Stimulated activated CD4-positive, alpha-beta T cell treated with anti-CD3 and anti-CD28 coated beads, Interleukin-4, amount 100 ng/mL, for 24 hours (primary cell): ENCODE measurements around the gene SSH3.

Source experiments
- DNase-seq: peaks from one replicate; pipeline ENCODE4 v3.0.0-alpha.2; 2020

The SSH3 gene

DNA sequence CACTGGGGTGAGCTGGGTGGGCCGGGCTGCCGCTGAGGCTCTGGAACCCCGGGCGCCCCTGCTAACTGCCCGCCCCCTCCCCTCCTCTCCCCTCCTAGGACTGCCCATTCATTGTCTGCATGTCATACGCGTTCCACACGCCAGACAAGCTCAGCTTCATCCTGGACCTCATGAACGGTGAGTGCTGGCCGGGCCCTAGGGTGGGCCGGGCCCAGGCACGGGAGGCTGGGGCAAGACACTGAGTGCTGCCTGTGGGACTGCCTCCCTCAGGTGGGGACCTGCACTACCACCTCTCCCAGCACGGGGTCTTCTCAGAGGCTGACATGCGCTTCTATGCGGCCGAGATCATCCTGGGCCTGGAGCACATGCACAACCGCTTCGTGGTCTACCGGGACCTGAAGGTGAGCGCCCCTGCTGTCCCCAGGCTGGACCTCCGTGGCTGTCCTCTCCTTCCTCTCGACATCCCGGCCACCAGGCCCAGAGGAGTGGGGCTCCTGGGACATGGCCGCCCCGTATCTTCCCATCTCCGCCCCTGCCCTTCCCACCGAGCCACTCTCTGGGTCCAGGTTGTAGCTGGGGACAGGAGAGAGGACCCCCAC lies 21.7 kb upstream of the SSH3 start:
- DNase-seq, result no peak

DNA sequence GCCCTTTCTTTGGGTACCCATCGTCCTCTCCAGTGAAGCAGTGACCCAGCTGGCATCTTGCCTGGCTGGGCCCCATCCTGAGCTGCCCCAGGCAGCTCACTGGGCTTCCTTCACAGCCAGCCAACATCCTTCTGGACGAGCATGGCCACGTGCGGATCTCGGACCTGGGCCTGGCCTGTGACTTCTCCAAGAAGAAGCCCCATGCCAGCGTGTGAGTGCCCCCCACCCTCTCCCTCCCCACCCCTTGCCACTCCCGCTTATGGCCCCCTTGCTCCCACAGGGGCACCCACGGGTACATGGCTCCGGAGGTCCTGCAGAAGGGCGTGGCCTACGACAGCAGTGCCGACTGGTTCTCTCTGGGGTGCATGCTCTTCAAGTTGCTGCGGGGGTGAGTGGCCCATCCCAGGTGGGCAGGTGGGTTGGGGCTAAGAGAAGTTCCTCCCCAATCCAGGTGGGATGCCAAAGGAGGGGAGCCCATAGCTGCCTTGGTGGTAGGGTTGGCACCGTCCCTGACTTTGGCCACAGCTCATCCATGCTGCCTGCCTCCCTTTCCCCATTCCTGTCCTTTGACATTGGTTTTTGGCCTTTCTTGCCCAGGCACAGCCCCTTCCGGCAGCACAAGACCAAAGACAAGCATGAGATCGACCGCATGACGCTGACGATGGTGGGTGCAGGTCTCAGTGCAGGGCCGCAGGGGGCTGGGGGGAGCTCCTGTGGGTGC lies 21.0 kb upstream of the SSH3 start:
- no peak for DNase-seq

DNA sequence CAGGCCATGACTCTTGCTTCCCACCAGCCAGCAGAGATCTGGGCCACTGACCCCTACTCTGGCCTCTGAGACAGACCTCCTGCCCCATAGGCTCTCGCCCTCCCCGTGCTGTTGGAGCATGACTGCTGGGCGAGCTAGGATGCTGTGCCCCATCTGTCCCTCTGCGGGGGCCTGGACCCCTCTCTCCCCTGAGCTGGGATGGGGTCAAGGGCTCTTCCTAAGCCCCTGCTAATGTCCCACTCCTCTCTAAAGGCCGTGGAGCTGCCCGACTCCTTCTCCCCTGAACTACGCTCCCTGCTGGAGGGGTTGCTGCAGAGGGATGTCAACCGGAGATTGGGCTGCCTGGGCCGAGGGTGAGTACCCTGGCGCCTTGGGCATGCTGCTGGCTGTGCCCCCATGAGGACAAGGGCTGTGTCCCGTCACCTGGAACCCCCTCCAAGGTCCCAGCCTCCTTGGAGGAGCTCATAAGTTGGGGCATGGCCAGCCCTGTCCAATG lies 20.4 kb upstream of the SSH3 start:
- no peak for DNase-seq

DNA sequence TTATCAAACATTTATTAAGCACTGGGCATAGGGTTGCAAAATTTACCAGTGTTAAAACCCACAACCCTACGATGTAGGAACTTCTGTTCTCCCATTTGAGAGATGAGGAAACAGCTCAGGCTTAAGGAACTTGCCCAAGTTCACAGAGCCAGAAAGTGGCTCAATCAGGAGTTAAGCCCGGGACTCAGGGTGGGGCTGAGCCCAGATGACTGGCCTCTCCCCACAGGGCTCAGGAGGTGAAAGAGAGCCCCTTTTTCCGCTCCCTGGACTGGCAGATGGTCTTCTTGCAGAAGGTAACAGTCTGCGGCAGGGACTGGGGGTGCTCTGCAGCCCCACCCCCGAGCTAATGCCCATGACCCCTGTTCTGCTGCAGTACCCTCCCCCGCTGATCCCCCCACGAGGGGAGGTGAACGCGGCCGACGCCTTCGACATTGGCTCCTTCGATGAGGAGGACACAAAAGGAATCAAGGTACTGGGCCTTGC lies 19.8 kb upstream of the SSH3 start:
- DNase-seq, result no peak

DNA sequence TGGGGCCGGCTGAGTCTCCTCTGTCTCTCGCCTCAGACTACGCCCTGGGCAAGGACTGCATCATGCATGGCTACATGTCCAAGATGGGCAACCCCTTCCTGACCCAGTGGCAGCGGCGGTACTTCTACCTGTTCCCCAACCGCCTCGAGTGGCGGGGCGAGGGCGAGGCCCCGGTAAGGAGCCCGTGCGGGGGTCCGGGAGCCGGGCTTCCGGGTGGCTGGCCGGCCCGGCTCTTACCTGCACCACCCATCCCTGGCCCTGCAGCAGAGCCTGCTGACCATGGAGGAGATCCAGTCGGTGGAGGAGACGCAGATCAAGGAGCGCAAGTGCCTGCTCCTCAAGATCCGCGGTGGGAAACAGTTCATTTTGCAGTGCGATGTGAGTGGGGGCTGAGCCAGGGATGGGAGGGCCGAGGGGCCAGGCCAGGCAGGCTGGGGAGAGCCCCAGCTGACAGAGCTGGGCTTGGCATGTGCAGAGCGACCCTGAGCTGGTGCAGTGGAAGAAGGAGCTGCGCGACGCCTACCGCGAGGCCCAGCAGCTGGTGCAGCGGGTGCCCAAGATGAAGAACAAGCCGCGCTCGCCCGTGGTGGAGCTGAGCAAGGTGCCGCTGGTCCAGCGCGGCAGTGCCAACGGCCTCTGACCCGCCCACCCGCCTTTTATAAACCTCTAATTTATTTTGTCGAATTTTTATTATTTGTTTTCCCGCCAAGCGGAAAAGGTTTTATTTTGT lies 18.4 kb upstream of the SSH3 start:
- no peak for DNase-seq

DNA sequence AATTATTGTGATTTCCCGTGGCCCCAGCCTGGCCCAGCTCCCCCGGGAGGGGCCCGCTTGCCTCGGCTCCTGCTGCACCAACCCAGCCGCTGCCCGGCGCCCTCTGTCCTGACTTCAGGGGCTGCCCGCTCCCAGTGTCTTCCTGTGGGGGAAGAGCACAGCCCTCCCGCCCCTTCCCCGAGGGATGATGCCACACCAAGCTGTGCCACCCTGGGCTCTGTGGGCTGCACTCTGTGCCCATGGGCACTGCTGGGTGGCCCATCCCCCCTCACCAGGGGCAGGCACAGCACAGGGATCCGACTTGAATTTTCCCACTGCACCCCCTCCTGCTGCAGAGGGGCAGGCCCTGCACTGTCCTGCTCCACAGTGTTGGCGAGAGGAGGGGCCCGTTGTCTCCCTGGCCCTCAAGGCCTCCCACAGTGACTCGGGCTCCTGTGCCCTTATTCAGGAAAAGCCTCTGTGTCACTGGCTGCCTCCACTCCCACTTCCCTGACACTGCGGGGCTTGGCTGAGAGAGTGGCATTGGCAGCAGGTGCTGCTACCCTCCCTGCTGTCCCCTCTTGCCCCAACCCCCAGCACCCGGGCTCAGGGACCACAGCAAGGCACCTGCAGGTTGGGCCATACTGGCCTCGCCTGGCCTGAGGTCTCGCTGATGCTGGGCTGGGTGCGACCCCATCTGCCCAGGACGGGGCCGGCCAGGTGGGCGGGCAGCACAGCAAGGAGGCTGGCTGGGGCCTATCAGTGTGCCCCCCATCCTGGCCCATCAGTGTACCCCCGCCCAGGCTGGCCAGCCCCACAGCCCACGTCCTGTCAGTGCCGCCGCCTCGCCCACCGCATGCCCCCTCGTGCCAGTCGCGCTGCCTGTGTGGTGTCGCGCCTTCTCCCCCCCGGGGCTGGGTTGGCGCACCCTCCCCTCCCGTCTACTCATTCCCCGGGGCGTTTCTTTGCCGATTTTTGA lies 17.5 kb upstream of the SSH3 start:
- DNase-seq, result no peak

DNA sequence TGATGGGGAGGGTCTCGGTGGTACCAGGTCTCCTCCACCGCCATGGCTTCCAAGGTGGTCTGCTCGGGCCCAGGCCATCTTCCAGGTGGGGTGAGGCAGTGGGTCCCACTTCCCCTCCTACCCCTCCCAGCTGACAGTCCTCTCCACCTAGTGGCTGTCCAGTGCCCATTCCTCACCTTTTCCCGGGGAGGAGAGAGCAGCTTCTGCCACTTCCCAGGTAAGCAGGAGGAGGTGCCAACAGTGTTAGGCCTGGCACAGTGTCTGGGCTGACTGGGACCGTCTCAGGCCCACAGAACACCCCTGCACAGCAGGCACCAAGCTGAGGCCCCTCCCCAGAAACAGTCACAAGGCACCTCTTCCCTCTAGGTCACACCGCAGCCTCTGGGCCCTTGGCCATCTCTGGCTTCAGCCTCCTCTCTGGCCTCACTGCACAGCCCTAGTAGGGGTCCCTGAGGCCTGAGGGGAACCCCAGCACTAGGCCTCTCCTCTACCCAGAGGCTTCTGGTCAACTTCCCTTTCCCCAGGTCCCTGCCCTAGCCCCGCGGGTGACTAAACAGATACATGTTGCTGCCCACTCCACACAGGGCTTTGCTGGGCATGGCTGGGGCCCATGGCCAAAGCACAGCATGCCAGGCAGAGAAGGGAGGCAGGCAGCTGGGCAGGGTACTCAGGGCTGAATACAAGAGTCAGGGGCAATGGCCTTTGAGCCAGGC lies 16.6 kb upstream of the SSH3 start:
- no peak for DNase-seq

DNA sequence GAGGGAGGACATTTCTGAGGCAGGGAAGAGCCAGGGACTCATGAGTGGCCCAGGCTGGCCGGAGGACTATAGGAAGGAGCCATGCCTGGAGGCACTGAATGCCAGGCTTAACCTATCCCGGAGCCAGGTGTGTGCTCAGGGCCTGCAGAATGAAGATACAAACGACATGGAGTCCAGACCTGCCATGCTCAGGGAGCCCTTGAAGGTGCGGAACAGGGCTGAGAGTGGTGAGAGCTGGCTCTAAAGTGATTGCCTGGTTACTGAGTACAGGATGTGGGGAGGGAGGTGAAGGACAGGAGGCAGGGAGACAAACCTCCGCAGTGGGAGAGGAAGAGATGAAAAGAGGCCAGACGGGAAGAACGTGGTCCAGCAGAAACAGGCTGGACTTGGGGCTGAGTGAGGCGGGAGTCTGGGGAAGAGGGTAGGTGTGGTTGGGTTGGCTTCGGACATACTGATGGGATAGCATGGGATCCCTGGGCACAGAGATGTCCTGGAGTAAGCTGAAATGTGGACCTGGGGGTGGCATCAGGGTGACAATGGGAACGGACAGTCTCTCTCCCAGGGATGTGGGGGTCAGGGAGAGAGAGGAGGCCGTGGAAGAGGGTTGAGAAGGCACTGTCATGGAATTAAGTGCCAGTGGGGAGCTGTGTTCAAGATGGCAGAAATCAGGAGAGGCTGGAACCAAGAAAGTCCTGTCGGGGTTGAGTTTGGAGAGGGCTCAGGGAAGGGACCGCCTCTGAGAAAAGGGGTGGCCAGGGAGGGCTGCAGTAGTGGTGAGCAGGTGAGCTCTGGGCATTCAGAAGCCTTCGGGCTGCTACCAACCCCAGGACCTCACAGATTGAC lies 15.8 kb upstream of the SSH3 start:
- DNase-seq, result no peak

DNA sequence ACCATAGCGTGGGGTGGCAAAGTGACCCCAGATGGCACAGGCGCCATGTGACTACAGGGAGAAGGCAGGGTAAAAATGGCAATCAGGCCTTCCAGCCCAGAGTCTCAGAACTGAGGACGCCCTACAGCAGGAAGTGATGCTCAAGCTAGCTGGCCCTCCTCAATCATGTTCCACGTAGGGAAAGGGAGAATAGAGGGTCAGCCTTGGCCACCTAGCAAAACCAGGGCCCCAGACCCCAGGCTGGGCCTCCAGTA lies 15.2 kb upstream of the SSH3 start:
- DNase-seq, result no peak

DNA sequence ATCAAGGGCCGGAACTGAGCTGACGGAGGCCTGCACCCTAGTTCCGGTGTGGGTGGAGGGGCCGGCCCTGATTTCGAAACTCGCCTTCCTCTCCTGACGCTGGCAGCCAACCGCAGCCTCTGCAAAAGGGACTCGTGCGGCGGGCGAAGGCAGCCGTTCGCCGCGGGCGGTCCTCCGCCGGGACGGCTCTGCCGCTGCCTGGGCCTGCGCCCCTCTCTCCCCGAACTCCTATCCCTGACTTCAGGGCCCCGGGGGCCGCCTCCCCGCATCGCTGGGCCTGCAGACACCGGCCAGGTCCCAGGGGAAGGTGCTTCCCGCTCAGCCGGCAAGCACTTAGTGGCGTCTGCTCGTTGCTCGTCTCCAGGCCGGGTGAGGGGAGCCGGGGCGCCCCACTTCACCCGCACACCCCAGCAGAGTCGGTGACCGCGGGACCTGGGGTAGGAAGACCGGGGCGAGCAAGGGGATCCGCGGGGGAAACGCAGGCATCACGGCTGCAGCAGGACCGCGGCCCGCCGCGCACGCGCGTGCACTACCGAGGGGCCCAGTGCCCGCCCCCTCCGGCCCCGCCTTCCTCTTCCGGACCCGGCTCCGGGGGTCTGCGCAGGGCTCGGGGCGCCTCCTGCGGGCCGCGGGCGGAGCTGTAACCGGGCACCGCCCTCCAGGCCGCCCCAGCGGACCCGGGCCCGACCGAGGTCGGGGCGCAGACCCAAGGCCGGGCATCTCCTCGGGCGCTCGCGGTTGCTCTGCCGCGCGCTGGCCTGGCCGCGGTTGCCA lies 14.7 kb upstream of the SSH3 start:
- DNase-seq, result peak; percentile 87

DNA sequence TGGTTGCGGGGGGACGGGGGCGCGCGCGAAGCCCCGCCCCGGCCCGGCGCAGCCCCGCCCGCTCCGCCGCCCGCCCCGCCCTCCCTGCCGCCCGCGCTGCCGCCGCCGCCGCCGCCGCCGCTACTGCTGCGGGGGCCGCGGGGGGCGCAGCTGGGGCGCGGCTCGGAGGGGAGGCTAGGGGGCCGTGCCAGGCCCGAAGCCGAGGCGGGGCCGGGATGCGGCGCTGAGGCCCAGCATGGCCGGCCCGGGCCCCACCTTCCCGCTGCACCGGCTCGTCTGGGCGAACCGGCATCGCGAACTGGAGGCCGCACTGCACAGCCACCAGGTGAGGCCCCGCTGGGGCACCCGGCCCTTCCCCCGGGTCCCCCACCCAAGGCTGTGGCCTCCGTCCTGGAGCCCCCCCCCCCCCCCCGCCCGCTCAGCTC lies 14.1 kb upstream of the SSH3 start, which contains the start of gene ANKRD13D:
ANKRD13D (plus strand) TSS at position 78 of the 425 bp plus-strand sequence; CDS start at position 236, 158 bp downstream.
- no peak for DNase-seq

DNA sequence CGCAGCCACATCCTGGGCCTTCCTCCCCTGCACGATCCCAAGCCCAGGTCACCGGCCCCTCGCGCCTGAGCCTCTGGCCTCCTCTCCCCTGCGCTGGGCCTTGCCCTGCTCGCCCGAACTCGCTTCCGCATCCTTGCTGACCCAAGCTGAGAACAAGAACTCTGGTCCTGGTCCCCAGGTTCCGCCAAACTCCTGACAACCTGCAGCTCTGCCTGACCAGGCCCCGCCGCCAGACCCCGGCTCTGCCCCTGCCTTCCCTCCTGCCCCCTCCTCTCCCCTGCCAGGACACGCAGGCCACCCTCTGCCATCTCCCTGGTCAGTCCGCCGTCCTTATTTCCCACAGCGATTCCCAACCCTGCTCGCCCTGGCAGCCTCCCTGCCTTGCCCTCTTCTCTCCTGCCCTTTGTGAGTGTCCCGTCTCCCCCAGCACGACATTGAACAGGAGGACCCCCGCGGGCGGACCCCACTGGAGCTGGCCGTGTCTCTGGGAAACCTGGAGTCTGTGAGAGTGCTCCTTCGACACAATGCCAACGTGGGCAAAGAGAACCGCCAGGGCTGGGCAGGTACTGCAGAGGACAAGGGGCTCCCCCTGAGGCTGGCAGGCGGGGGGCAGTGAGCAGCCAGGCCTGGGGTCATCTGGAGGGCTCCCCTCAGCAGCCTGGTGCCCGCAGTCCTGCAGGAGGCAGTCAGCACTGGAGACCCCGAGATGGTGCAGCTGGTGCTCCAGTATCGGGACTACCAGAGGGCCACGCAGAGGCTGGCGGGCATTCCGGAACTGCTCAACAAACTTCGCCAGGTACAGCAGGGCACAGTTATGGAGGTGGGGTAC lies 13.5 kb upstream of the SSH3 start:
- DNase-seq, result no peak

DNA sequence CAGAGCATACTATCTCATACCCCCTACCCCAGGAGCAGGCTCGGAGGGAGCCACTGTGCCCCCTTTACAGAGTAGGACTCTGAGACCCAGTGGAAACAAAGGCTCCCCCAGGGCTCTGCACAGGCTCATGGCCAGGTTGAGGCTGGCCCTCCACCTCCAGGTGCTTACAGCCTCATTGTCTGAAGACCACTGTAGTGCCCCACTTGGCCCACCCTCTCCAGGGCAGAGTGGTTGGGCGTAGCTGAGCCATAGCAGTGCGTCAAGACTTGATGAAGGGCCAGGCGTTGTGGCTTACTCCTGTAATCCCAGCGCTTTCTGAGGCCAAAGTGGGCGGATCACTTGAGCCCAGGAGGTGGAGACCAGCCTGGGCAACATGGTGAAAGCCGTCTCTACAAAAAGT lies 12.5 kb upstream of the SSH3 start:
- DNase-seq, result no peak

DNA sequence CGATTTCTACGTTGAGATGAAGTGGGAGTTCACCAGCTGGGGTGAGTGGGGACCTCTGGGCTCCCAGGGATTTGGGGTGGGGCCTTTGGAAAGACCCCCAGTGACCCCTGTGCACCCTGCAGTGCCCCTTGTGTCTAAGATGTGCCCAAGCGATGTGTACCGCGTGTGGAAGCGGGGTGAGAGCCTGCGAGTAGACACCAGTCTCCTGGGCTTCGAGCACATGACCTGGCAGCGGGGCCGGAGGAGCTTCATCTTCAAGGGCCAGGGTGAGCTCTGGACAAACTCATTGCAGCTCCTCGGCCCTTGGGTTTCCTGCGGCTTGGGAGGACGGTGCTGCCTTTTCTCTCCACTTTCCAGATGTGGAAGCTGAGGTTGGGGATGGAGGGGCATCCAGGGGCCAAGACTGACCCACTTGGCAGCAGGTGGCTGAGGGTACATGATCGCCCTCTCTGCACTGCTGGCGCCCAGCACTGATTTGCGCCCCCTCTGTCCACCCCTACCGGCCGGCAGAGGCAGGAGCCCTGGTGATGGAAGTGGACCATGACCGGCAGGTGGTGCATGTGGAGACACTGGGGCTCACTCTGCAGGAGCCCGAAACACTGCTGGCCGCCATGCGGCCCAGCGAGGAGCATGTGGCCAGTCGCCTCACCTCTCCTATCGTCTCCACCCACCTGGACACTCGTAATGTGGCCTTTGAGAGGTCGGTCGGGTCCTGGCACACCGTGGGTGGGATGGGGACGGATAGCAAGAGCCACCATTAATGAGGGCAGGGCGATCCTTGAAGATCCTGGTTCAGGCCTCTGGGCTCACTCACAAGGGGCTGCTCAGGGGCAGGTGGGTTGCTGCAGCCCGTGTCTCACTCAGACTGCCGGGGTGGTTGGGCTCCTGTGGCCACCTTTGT lies 11.6 kb upstream of the SSH3 start:
- DNase-seq, result no peak

DNA sequence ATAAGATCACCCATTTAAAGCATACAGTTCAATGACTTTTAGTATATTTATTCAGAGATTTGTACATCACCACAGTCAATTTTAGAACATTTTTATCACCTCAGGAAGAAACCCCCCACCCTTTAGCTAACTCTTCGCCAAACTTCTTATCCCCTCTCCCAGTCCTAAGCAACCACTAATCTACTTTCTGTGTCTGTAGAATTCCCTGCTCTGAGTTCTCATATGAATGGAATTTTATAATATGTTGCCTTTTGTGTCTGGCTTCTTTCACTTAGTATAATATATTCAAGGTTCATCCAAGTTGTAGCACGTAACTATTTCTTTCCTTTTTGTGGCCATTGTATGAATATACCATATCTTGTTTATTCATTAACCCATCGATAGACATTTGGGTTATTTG lies 10.7 kb upstream of the SSH3 start:
- no peak for DNase-seq

DNA sequence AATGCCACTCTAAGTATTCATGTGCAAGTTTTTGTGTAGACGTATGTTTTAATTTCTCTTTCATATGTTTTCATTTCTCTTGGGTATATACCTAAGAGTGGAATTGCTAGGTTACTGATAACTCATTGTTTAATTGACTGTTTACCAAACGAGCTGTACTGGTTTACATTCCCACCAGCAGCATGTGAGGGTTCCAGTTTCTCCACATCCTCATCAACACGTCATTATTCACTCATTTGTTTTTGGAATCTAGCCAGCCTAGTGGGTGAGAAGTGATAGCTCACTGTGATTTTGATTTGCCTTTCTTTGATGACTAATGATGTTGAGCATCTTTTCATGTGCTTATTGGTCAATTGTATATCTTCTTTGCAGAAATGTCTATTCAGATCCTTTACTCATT lies 10.2 kb upstream of the SSH3 start:
- DNase-seq, result no peak

DNA sequence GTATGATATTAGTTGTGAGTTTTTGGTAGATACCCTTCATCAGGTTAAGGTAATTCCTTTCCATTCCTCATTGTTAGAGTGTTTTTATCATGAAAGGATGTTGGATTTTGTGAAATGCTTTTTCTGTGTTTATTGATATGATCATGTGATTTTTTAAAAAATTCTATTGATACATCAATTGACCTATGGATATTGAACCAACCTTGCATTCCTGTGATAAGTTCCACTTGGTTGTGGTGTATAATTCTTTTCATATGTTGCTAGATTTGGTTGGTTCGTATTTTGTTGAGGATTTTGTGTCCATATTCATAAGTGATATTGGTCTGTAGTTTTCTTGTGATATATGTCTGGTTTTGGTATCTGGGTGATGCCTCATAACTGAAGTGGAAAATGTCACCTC lies 7.5 kb upstream of the SSH3 start:
- no peak for DNase-seq

DNA sequence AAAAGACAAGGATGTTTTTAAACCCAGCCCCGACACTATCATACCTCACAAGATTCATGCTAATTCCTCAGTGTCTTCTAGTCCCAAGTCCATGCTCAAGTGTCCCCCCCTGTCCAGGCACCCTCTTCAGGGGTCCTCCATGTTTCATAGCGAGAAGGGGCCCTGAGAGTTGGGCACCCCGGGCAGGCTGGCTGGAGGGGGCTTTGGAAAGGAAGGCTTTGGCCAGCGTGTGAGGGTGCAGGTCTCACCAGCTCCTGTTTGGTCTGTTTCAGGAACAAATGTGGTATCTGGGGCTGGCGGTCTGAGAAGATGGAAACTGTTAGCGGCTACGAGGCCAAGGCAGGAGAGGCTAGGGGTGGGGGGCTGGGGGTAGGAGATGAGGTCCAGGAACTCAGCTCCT lies 4.5 kb upstream of the SSH3 start:
- no peak for DNase-seq
